ENCODE results near the gene ZMYND8.

GRCh38 chr20:47283411-47283810, 73.1 kb downstream of the ZMYND8 start:
- no peak for TF ChIP-seq POLR2AphosphoS5 (IDR thresholded peaks at IDR 0.05; ENCODE audit: insufficient read depth, low read depth, low read length)
- TF ChIP-seq CTCF (IDR thresholded peaks at IDR 0.05; ENCODE audit: extremely low read depth in 1 of 2, insufficient read depth in 1 of 2, low read depth in 1 of 2, low read length in 2 of 2) = no peak
- TF ChIP-seq EZH2 (IDR thresholded peaks at IDR 0.05; ENCODE audit: borderline replicate concordance, low read depth, low read length, severe bottlenecking) = no peak
- no peak for TF ChIP-seq MAX (IDR thresholded peaks at IDR 0.05; ENCODE audit: insufficient read depth, insufficient read length)
- no peak for TF ChIP-seq MYC (IDR thresholded peaks at IDR 0.05; ENCODE audit: low read depth, low read length)
- TF ChIP-seq POLR2A (IDR thresholded peaks at IDR 0.05; ENCODE audit: low read depth, low read length) = no peak
- no peak for TF ChIP-seq JUN (IDR thresholded peaks at IDR 0.05; ENCODE audit: borderline replicate concordance, insufficient read depth, insufficient read length, low read depth)

Data from endothelial cell of umbilical vein (primary cell).